K562 (cell line): ENCODE data around the gene ANKRD12. TPM values are rescaled to one million over a fixed set of nuclear protein-coding genes. Genes with fewer than 3 reads are reported as not detected.
A peak's percentile ranks its signal among the peaks of the same experiment; 100 is the strongest.

ENCODE experiments used
- ASH1L ChIP-seq: fragments of 450-650 bp; IDR thresholded peaks from 2 replicates; pipeline ENCODE4 v1.6.1; 2018; ENCODE audit warnings: borderline replicate concordance, mild to moderate bottlenecking, low read depth; ENCODE audit not compliant: partially characterized antibody
- CEBPG ChIP-seq, 3 experiments: fragments of 200-800 bp in 1 of 3; sonication (Bioruptor generic) in 1 of 3; sonication (generic) in 1 of 3; formaldehyde crosslinking in 1 of 3; IDR thresholded peaks in 2 of 3; conservative IDR thresholded peaks in 1 of 3; 2 replicates each; pipeline versions ENCODE4 v1.6.1 to v1.8.0; 2016 to 2022; ENCODE audit warnings: missing compliant biosample characterization in 2 of 3, missing genetic modification characterization in 2 of 3, mild to moderate bottlenecking in 1 of 3, missing genetic modification reagents in 1 of 3
- CSDE1 ChIP-seq, 2 experiments: fragments of 450-650 bp; IDR thresholded peaks; 2 replicates each; pipeline ENCODE4 v1.6.1; 2016; ENCODE audit warnings: mild to moderate bottlenecking in 1 of 2
- CTBP1 ChIP-seq: fragments of 450-650 bp; IDR thresholded peaks from 2 replicates; pipeline ENCODE4 v1.6.1; 2016; ENCODE audit warnings: borderline replicate concordance
- KLF1 ChIP-seq: fragments of 450-650 bp; IDR thresholded peaks from 2 replicates; pipeline ENCODE4 v1.6.1; 2016; ENCODE audit warnings: missing genetic modification characterization, missing compliant biosample characterization
- KLF6 ChIP-seq: fragments of 250-450 bp; sonication (Bioruptor Pico); IDR thresholded peaks from 2 replicates; pipeline ENCODE4 v1.4.0; 2020; ENCODE audit warnings: mild to moderate bottlenecking, moderate library complexity, borderline replicate concordance
- NFE2L1 ChIP-seq: fragments of 450-650 bp; IDR thresholded peaks from 2 replicates; pipeline ENCODE4 v1.6.1; 2016; ENCODE audit warnings: missing genetic modification characterization, low read depth, mild to moderate bottlenecking, missing compliant biosample characterization, moderate library complexity, borderline replicate concordance
- NFIC ChIP-seq: fragments of 450-650 bp; IDR thresholded peaks from 2 replicates; pipeline ENCODE4 v1.6.1; 2017; ENCODE audit warnings: mild to moderate bottlenecking, inconsistent platforms
- PHB2 ChIP-seq: fragments of 450-650 bp; IDR thresholded peaks from 2 replicates; pipeline ENCODE4 v1.6.1; 2017; ENCODE audit warnings: low read depth
- RFX7 ChIP-seq: fragments of 250-450 bp; sonication (Bioruptor Pico); IDR thresholded peaks from 2 replicates; pipeline ENCODE4 v1.5.1; 2021; ENCODE audit warnings: mild to moderate bottlenecking
- SAFB ChIP-seq: fragments of 200-400 bp; formaldehyde crosslinking; IDR thresholded peaks from 2 replicates; pipeline ENCODE4 v1.6.1; 2017; ENCODE audit warnings: low read depth, low read length, borderline replicate concordance
- TEAD1 ChIP-seq, 2 experiments: fragments of 450-650 bp in 1 of 2; sonication (generic) in 1 of 2; formaldehyde crosslinking; IDR thresholded peaks; 2 replicates each; pipeline versions ENCODE4 v1.4.0 to v1.8.0; 2020 to 2022; ENCODE audit warnings: mild to moderate bottlenecking in 2 of 2, missing genetic modification reagents in 1 of 2
- TFAM ChIP-seq: fragments of 250-450 bp; sonication (Bioruptor Pico); conservative IDR thresholded peaks from 2 replicates; pipeline ENCODE4 v1.5.0; 2021; ENCODE audit warnings: mild to moderate bottlenecking, moderate library complexity
- ZC3H4 ChIP-seq: sonication (generic); formaldehyde crosslinking; IDR thresholded peaks from 2 replicates; pipeline ENCODE4 v1.9.0; 2021; ENCODE audit warnings: missing genetic modification reagents, borderline replicate concordance
- ZNF717 ChIP-seq: fragments of 250-450 bp; sonication (Bioruptor Pico); IDR thresholded peaks from 2 replicates; pipeline ENCODE4 v1.5.0; 2021
- ZNF778 ChIP-seq: fragments of 450-650 bp; formaldehyde crosslinking; IDR thresholded peaks from 2 replicates; pipeline ENCODE4 v1.4.0; 2020; ENCODE audit warnings: mild to moderate bottlenecking, moderate library complexity
- polyA plus RNA-seq, 8 experiments: library from polyadenylated mRNA; depleted of rRNA in 4 of 8; stranded (reverse) in 5 of 8; unstranded in 3 of 8; fragments of >200 nt; fragmentation: Nextera tagmentation in 2 of 8; fragmentation: Illumina TruSeq in 1 of 8; extraction: Ambion mirVana in 2 of 8; extraction: Trizol in 1 of 8; gene quantifications; 2 replicates each; pipeline versions ENCODE4 v1.2.1 to v1.2.3, GENCODE V29; 2011 to 2014; ENCODE audit warnings: inconsistent platforms in 1 of 8, missing spikeins in 1 of 8
- total RNA-seq, 7 experiments: library from RNA; depleted of rRNA in 6 of 7; stranded (reverse); fragments of >200 nt in 6 of 7; fragmentation: Illumina TruSeq in 2 of 7; extraction: Trizol in 2 of 7; gene quantifications; 2 replicates each; pipeline versions ENCODE4 v1.2.1 to v1.2.3, GENCODE V29; 2011 to 2021; ENCODE audit warnings: low replicate concordance in 1 of 7
- TF ChIP-seq, protein P1 (sequence below), 2 experiments: fragments of 450-650 bp; formaldehyde crosslinking in 1 of 2; IDR thresholded peaks; 2 replicates each; pipeline versions ENCODE4 v1.4.0 to v1.6.1; 2014 to 2020; ENCODE audit warnings: mild to moderate bottlenecking in 2 of 2, borderline replicate concordance in 1 of 2, low read depth in 1 of 2
- TF ChIP-seq, protein P2 (sequence below): fragments of 450-650 bp; IDR thresholded peaks from 2 replicates; pipeline ENCODE4 v1.6.1; 2018; ENCODE audit warnings: mild to moderate bottlenecking, low read depth; ENCODE audit not compliant: partially characterized antibody

Gene ANKRD12
- total and polyA plus RNA-seq, 9 of the 15 experiments (the other 6 are each of a cell fraction or from before 2014, with no cell fraction given), result 6.6 to 28.2 (median 16.0) TPM

DNA sequence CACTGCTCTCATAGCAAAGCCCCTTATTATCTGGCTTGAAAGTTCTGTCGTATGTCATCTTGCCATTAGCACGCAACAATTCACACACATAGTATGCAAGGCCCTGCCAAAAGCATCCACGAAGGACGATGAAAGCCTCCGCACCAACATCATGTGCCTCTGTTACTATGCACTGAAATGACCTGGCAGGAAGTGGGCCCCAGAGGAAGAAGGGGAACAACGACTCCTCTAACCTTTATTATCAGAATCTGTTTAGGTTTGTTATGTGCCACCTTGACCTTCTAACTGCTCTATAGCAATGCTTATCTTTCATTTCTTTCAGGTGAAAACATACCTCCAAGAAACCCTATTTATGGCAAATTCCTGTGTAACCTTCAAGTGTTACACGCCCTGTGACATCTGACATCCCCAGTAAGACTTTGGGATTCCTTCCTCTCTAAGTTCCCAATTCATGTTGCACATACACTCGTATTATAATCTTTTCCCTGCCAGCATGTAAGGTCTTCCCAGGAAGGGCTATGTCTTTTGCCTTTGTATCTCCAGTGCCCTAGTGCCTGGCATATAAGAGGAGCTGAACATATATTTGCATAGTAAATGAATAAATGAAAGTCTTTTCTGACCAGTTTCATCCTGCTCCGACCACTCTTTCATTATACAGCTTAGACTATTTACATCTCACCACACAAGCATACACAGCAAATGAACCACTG, 41.1 kb upstream of the ANKRD12 start (continued):
- no peak for TF ChIP-seq SAFB
- no peak for TF ChIP-seq ASH1L
- no peak for TF ChIP-seq NFE2L1
- TF ChIP-seq ZC3H4 (CRISPR knock-in tag), result no peak
- TF ChIP-seq NFIC, result 0 out of 2 replicates have a peak, but pooled peaks have one; percentile 17
- TF ChIP-seq ZNF778 (CRISPR knock-in tag), result no peak
- no peak for TF ChIP-seq KLF6 (CRISPR knock-in tag)
- no peak for TF ChIP-seq ZNF717 (CRISPR knock-in tag)
- TF ChIP-seq TEAD1 (CRISPR knock-in tag; IDR thresholded peaks at IDR 0.05), result no peak
- no peak for TF ChIP-seq CSDE1 (IDR thresholded peaks at IDR 0.05)
- no peak for TF ChIP-seq KLF1 (tag)
- no peak for TF ChIP-seq CEBPG (CRISPR knock-in tag; IDR thresholded peaks at IDR 0.05)
- no peak for TF ChIP-seq CEBPG (tag; conservative IDR thresholded peaks at IDR 0.05 in 1 of 2, IDR thresholded peaks at IDR 0.05 in 1 of 2)
- no peak for TF ChIP-seq PHB2
- TF ChIP-seq CTBP1, result 0 out of 2 replicates have a peak, but pooled peaks have one; percentile 48
- TF ChIP-seq, protein P1, sequence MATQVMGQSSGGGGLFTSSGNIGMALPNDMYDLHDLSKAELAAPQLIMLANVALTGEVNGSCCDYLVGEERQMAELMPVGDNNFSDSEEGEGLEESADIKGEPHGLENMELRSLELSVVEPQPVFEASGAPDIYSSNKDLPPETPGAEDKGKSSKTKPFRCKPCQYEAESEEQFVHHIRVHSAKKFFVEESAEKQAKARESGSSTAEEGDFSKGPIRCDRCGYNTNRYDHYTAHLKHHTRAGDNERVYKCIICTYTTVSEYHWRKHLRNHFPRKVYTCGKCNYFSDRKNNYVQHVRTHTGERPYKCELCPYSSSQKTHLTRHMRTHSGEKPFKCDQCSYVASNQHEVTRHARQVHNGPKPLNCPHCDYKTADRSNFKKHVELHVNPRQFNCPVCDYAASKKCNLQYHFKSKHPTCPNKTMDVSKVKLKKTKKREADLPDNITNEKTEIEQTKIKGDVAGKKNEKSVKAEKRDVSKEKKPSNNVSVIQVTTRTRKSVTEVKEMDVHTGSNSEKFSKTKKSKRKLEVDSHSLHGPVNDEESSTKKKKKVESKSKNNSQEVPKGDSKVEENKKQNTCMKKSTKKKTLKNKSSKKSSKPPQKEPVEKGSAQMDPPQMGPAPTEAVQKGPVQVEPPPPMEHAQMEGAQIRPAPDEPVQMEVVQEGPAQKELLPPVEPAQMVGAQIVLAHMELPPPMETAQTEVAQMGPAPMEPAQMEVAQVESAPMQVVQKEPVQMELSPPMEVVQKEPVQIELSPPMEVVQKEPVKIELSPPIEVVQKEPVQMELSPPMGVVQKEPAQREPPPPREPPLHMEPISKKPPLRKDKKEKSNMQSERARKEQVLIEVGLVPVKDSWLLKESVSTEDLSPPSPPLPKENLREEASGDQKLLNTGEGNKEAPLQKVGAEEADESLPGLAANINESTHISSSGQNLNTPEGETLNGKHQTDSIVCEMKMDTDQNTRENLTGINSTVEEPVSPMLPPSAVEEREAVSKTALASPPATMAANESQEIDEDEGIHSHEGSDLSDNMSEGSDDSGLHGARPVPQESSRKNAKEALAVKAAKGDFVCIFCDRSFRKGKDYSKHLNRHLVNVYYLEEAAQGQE (IDR thresholded peaks at IDR 0.05; ENCODE audit: borderline replicate concordance), result peak; percentile 67
- TF ChIP-seq, protein P1 (CRISPR knock-in tag; IDR thresholded peaks at IDR 0.05; ENCODE audit: low read depth), result no peak
- TF ChIP-seq RFX7 (CRISPR knock-in tag), result no peak
- no peak for TF ChIP-seq TFAM (CRISPR knock-in tag)
- TF ChIP-seq, protein P2, sequence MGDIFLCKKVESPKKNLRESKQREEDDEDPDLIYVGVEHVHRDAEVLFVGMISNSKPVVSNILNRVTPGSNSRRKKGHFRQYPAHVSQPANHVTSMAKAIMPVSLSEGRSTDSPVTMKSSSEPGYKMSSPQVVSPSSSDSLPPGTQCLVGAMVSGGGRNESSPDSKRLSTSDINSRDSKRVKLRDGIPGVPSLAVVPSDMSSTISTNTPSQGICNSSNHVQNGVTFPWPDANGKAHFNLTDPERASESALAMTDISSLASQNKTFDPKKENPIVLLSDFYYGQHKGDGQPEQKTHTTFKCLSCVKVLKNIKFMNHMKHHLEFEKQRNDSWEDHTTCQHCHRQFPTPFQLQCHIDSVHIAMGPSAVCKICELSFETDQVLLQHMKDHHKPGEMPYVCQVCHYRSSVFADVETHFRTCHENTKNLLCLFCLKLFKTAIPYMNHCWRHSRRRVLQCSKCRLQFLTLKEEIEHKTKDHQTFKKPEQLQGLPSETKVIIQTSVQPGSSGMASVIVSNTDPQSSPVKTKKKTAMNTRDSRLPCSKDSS, result no peak
